GM18505 (cell line): ENCODE measurements around the gene OR51B5.
A peak's percentile ranks its signal among the peaks of the same experiment; 100 is the strongest.
"Not testable (repeated sequence)": the region's sequence is repeated elsewhere in the genome, so short reads cannot be mapped to it uniquely, and the experiment has no call there.

Source experiments
- ATAC-seq: cut with Tn5 transposase; IDR thresholded peaks from one replicate; pipeline ENCODE4 v1.9.1; 2021; ENCODE audit not compliant: unreplicated experiment
- POLR2A ChIP-seq: IDR thresholded peaks from 4 replicates; pipeline ENCODE4 v1.6.1; 2011; ENCODE audit warnings: borderline replicate concordance; ENCODE audit not compliant: insufficient read depth, insufficient read length; ENCODE audit errors: extremely low read depth

Gene OR51B5

GRCh38 chr11:5343474-5344335 is at the start of gene OR51B5:
Gene OR51B5, minus strand, starts transcription at chr11:5343524. Its CDS starts 0 bp downstream, at chr11:5343524.
- no peak for TF ChIP-seq POLR2A
- ATAC-seq = no peak

- TF ChIP-seq POLR2A = no peak
Observed at GRCh38 chr11:5390210-5390609, 46.9 kb upstream of the OR51B5 start.

GRCh38 chr11:5384335-5384734 is 41.0 kb upstream of the OR51B5 start:
- TF ChIP-seq POLR2A = no peak
- no peak for ATAC-seq

More at GRCh38 chr11:5390210-5390609, 46.9 kb upstream of the OR51B5 start:
- no peak for ATAC-seq

- TF ChIP-seq POLR2A = no peak
- no peak for ATAC-seq
Observed at GRCh38 chr11:5383576-5383975, 40.3 kb upstream of the OR51B5 start, which contains the start of gene OR51M1. Gene OR51M1, plus strand, starts transcription at chr11:5383812. Its CDS starts 5,587 bp downstream, at chr11:5389399.

- no peak for TF ChIP-seq POLR2A
- peak; percentile 66 for ATAC-seq
Observed at GRCh38 chr11:5380740-5381342, 37.5 kb upstream of the OR51B5 start.

GRCh38 chr11:5369789-5370188 is 26.5 kb upstream of the OR51B5 start:
- ATAC-seq = no peak
- TF ChIP-seq POLR2A = no peak

GRCh38 chr11:5368502-5369043 is 25.2 kb upstream of the OR51B5 start:
- no peak for ATAC-seq
- no peak for TF ChIP-seq POLR2A

- TF ChIP-seq POLR2A = no peak
- ATAC-seq = no peak
Observed at GRCh38 chr11:5367448-5368074, 24.2 kb upstream of the OR51B5 start.

GRCh38 chr11:5366856-5367255 is 23.5 kb upstream of the OR51B5 start:
- ATAC-seq = no peak
- TF ChIP-seq POLR2A = no peak

- not testable (repeated sequence) for ATAC-seq
Observed at GRCh38 chr11:5366365-5366764, 23.0 kb upstream of the OR51B5 start.

- TF ChIP-seq POLR2A = no peak
- ATAC-seq = no peak
Observed at GRCh38 chr11:5364214-5364613, 20.9 kb upstream of the OR51B5 start.

- ATAC-seq = no peak
- no peak for TF ChIP-seq POLR2A
Observed at GRCh38 chr11:5363679-5364078, 20.4 kb upstream of the OR51B5 start.

- no peak for TF ChIP-seq POLR2A
Observed at GRCh38 chr11:5362017-5362625, 18.8 kb upstream of the OR51B5 start.

GRCh38 chr11:5356031-5356430 is 12.7 kb upstream of the OR51B5 start:
- not testable (repeated sequence) for ATAC-seq

More at GRCh38 chr11:5362017-5362625, 18.8 kb upstream of the OR51B5 start:
- ATAC-seq = no peak

GRCh38 chr11:5351208-5351607 is 7.9 kb upstream of the OR51B5 start, which contains the start of gene OR51B6:
Gene OR51B6, plus strand, starts transcription at chr11:5351508. Its CDS starts 0 bp downstream, at chr11:5351508.
- no peak for TF ChIP-seq POLR2A
- no peak for ATAC-seq
